ENCODE measurements around the gene MARCHF5. TPM values are rescaled to one million over a fixed set of nuclear protein-coding genes. Genes with fewer than 3 reads are reported as not detected.
"Not testable (repeated sequence)": the region's sequence is repeated elsewhere in the genome, so short reads cannot be mapped to it uniquely, and the experiment has no call there.

The MARCHF5 gene
- total RNA-seq, 1 donor from 2014 or later: 32.1 TPM

GRCh38 chr10:92298487-92298886, 7.5 kb downstream of the MARCHF5 start:
- intact Hi-C loops (cut with DNase I): no loop called here
- DNase-seq (ENCODE audit: low spot score): no peak

GRCh38 chr10:92303096-92303495, 12.1 kb downstream of the MARCHF5 start:
- no peak for DNase-seq (ENCODE audit: low spot score)
- intact Hi-C loops (cut with DNase I): no loop called here

GRCh38 chr10:92304061-92304460, 13.1 kb downstream of the MARCHF5 start:
- no peak for DNase-seq (ENCODE audit: low spot score)

GRCh38 chr10:92305133-92306072, 14.4 kb downstream of the MARCHF5 start:
- intact Hi-C loops (cut with DNase I): no loop called here
- no peak for DNase-seq (ENCODE audit: low spot score)

More at GRCh38 chr10:92304061-92304460, 13.1 kb downstream of the MARCHF5 start:
- intact Hi-C loops (cut with DNase I): no loop called here

- DNase-seq (ENCODE audit: low spot score): no peak
Observed at GRCh38 chr10:92309272-92309671, 18.3 kb downstream of the MARCHF5 start.

GRCh38 chr10:92313750-92314149, 22.8 kb downstream of the MARCHF5 start:
- no peak for DNase-seq (ENCODE audit: low spot score)
- intact Hi-C loops (cut with DNase I): no loop called here

More at GRCh38 chr10:92309272-92309671, 18.3 kb downstream of the MARCHF5 start:
- intact Hi-C loops (cut with DNase I): no loop called here

- no peak for DNase-seq (ENCODE audit: low spot score)
- intact Hi-C loops (cut with DNase I): no loop called here
Observed at GRCh38 chr10:92316610-92317009, 25.6 kb downstream of the MARCHF5 start.

GRCh38 chr10:92323079-92323478, 32.1 kb downstream of the MARCHF5 start:
- intact Hi-C loops (cut with DNase I): no loop called here
- DNase-seq (ENCODE audit: low spot score): no peak

DNA sequence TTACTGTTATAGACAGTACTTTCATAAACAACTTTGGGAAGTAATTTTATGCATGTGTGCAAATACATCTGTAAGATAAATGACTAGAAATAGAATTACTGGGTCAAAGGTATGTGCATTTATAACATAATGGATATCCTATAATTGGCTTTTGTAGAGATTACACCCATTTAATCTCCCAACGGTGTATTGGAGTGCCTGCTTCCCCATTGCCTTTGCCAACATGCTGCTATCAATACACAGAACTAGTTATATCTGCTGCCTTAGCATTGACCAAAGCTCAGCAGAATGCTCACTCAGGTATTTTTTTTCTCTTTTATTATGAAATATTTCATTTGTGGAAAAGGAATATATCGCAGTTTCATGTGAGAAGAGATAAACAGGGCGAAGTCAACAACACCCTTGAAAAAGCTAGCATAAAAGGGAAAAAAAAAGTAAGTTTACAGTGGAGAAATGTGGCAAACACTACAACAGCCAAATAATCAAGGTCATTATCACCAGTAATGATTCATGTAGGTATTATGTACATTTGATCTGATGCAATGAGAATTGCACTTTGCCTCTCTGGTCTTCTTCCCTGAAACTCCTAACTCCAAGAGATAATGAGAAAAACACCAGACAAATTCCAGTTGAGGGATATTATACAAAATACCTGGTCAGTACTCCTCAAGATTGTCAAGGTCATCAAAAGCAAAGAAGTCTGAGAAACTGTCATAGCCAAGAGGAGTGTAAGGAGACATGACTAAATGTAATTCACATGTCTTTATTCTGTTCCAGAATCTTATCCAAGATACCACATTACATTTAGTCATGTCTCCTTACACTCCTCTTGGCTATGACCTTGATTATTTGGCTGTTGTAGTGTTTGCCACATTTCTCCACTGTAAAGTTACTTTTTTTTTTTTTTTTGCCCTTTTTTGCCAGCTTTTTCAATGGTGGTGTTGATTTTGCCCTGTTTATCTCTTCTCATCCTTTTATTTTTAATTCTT, 36.8 kb downstream of the MARCHF5 start:
- DNase-seq (ENCODE audit: low spot score): no peak
- intact Hi-C loops (cut with DNase I): no loop called here

GRCh38 chr10:92328993-92329392, 38.0 kb downstream of the MARCHF5 start:
- intact Hi-C loops (cut with DNase I): no loop called here
- no peak for DNase-seq (ENCODE audit: low spot score)

DNA sequence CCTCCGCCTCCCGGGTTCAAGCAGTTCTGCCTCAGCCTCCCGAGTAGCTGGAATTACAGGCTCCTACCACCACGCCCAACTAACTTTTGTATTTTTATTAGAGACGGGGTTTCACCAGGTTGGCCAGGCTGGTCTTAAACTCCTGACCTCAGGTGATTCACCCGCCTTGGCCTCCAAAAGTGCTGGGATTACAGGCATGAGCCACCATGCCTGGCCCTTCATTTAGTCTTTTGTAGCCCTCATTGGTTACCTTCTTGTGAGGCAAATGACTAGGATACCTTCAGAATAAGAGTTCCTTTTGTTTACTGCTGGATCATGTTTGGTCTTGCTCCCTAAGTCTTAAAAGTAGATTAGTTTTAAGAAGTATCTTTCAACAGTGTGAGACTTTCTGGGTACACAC, 39.0 kb downstream of the MARCHF5 start:
- intact Hi-C loops (cut with DNase I); DNase-seq (ENCODE audit: low spot score): not testable (repeated sequence)

DNA sequence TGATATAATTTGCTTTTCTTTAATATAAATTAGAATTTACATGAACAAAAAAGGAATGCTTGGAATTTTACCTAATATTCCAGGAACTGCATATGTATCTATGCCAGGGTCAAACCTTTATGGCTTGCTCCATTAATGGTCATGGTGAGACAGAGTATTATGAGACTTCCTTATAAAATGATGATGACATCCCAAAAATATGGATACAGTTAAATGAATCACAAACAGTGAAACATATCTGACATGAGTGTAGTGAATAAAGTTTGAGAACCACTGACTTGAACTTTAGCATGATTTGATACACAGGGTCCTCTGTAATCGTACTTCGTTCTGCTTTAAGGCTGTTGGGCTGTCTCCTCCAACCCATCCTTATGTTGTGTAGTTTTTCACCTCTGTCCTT, 51.8 kb downstream of the MARCHF5 start:
- DNase-seq (ENCODE audit: low spot score): no peak
- intact Hi-C loops (cut with DNase I): no loop called here

GRCh38 chr10:92345575-92345974, 54.6 kb downstream of the MARCHF5 start:
- DNase-seq (ENCODE audit: low spot score); intact Hi-C loops (cut with DNase I): not testable (repeated sequence)

DNA sequence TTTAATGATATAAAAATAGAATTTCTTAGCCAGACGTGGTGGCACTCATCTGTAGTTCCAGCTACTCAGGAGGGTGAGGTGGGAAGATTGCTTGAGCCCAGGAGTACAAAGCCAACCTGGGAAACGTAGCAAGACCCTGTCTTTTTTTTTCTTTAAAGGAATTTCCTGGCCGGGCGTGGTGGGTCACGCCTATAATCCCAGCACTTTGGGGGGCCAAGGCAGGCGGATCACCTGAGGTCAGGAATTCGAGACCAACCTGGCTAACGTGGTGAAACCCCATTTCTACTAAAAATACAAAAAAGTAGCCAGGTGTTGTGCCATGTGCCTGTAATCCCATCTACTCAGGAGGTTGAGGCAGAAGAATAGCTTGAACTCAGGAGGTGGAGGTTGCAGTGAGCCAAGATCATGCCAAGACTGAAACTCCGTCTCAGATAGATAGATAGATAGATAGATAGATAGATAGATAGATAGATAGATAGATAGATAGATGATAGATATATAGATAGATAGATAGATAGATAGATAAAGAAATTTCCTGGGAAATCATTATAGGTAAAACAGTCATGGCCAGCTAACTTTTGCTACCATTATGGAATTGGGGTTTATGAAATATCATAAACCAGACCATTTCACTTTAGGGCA, 56.2 kb downstream of the MARCHF5 start:
- DNase-seq (ENCODE audit: low spot score); intact Hi-C loops (cut with DNase I): not testable (repeated sequence)

- intact Hi-C loops (cut with DNase I): no loop called here
- DNase-seq (ENCODE audit: low spot score): no peak
Observed at GRCh38 chr10:92350411-92350810, 59.4 kb downstream of the MARCHF5 start.

DNA sequence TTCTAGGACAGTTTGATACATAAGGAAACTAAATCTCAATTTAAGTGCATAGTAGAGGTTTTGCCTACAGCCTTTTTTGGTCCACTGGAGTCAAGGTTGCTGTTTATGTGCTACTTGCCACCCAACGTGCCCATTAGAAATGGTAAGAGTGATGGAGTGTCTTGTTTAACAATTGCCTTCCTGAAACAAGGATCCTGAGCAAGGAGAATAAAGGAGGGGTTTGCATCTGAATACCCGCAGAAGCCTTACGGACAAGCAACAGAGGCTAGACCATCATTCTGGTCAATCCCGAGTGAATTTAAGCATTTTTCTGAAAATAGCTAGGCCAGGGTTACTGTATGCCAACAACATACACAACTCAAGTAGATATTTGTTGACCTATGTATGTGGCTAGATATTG, 63.6 kb downstream of the MARCHF5 start:
- intact Hi-C loops (cut with DNase I): no loop called here
- no peak for DNase-seq (ENCODE audit: low spot score)

- intact Hi-C loops (cut with DNase I): no loop called here
- no peak for DNase-seq (ENCODE audit: low spot score)
Observed at GRCh38 chr10:92356041-92356440, 65.1 kb downstream of the MARCHF5 start.

DNA sequence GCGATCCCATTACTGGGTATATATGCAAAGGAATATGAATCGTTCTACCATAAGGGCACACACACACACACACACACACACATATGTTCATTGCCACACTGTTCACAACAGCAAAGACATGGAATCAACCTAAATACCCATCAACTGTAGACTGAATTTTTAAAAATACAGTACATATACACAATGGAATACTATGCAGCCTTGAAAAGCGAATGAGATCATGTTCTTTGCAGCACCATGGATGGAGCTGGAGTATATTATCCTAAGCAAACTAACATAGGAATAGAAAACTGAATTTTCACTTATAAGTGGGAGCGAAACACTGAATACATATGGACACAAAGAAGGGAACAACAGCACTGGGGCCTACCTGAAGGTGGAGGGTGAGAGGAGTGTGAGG, 72.5 kb downstream of the MARCHF5 start:
- no peak for DNase-seq (ENCODE audit: low spot score)
- intact Hi-C loops (cut with DNase I): no loop called here

- intact Hi-C loops (cut with DNase I): no loop called here
- DNase-seq (ENCODE audit: low spot score): no peak
Observed at GRCh38 chr10:92366412-92367021, 75.5 kb downstream of the MARCHF5 start.
